ENCODE data around the gene FAM149A. TPM values are rescaled to one million over a fixed set of nuclear protein-coding genes. Genes with fewer than 3 reads are reported as not detected.

FAM149A gene
- total RNA-seq, 4 donors from 2014 or later, result 7.8 to 20.1 (median 13.8) TPM

- TF ChIP-seq POLR2A (IDR thresholded peaks at IDR 0.05) (no peak), EP300 (IDR thresholded peaks at IDR 0.05) (no peak)
- TF ChIP-seq, protein P1, sequence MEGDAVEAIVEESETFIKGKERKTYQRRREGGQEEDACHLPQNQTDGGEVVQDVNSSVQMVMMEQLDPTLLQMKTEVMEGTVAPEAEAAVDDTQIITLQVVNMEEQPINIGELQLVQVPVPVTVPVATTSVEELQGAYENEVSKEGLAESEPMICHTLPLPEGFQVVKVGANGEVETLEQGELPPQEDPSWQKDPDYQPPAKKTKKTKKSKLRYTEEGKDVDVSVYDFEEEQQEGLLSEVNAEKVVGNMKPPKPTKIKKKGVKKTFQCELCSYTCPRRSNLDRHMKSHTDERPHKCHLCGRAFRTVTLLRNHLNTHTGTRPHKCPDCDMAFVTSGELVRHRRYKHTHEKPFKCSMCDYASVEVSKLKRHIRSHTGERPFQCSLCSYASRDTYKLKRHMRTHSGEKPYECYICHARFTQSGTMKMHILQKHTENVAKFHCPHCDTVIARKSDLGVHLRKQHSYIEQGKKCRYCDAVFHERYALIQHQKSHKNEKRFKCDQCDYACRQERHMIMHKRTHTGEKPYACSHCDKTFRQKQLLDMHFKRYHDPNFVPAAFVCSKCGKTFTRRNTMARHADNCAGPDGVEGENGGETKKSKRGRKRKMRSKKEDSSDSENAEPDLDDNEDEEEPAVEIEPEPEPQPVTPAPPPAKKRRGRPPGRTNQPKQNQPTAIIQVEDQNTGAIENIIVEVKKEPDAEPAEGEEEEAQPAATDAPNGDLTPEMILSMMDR (IDR thresholded peaks at IDR 0.05), result no peak
- 80 to 85% methylated on average over 12 to 16 of the region's 16 CpGs for WGBS, 2 donors
Observed at GRCh38 chr4:186169945-186170802, 65.7 kb downstream of the FAM149A start.

GRCh38 chr4:186170966-186171365 lies 66.5 kb downstream of the FAM149A start:
- Histone ChIP-seq H3K27me3 (no peaks in the 10 kb centered on the region), H3K4me3 (no peak overlapping the region), H3K36me3 (peaks cover 0 to 18% (median 0%) of the 10 kb centered on the region in 3 donors), H3K9me3 (no peaks in the 10 kb centered on the region), H3K4me1 (no peaks in the 10 kb centered on the region), H3K27ac (no peak overlapping the region)
- TF ChIP-seq POLR2A (IDR thresholded peaks at IDR 0.05), result no peak
- no peak for TF ChIP-seq EP300 (IDR thresholded peaks at IDR 0.05)
- TF ChIP-seq, protein P1 (IDR thresholded peaks at IDR 0.05), result no peak
- DNase-seq (ENCODE audit: low spot score in 2 of 2), result no peak
- WGBS, 2 donors, result 89 to 91% methylated on average over 13 of the region's 13 CpGs

More at GRCh38 chr4:186169945-186170802, 65.7 kb downstream of the FAM149A start:
- H3K36me3 ChIP-seq, result peaks cover 0 to 26% (median 0%) of the 10 kb centered on the region in 3 donors
- DNase-seq (ENCODE audit: low spot score in 2 of 2), result no peak
- H3K9me3 ChIP-seq, result no peaks in the 10 kb centered on the region
- H3K4me3 ChIP-seq, result no peak overlapping the region
- H3K27me3 ChIP-seq, result no peaks in the 10 kb centered on the region
- no peaks in the 10 kb centered on the region for H3K4me1 ChIP-seq
- H3K27ac ChIP-seq, result no peak overlapping the region

DNA sequence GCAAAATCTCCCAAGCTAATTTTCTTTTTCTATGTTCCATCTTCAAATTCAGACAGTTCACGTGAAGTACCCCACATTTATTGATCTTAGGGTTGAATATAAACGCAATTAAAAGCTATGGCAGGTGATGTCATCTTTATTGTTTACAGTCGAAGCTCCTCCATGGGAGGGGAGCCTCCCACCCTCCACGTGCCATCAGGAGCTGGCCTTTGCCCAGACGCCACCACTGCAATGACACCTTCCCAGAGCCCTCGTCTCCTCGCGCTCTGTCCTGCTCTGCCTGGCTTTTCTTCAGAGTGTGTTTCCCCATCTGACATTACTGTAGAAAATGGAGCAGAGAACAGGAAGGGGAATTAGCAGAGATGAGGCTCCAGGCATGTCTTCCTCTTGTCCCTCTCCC lies 68.0 kb downstream of the FAM149A start:
- WGBS, 2 donors, result 65 to 72% methylated on average over 8 of the region's 8 CpGs
- TF ChIP-seq POLR2A (IDR thresholded peaks at IDR 0.05) (no peak), EP300 (IDR thresholded peaks at IDR 0.05) (no peak)
- TF ChIP-seq, protein P1 (IDR thresholded peaks at IDR 0.05), result no peak
- Histone ChIP-seq H3K4me1 (no peaks in the 10 kb centered on the region), H3K4me3 (no peak overlapping the region), H3K27me3 (no peaks in the 10 kb centered on the region), H3K36me3 (peaks cover 0 to 15% (median 0%) of the 10 kb centered on the region in 3 donors), H3K9me3 (no peaks in the 10 kb centered on the region), H3K27ac (no peak overlapping the region)
- DNase-seq (ENCODE audit: low spot score in 2 of 2), result no peak

DNA sequence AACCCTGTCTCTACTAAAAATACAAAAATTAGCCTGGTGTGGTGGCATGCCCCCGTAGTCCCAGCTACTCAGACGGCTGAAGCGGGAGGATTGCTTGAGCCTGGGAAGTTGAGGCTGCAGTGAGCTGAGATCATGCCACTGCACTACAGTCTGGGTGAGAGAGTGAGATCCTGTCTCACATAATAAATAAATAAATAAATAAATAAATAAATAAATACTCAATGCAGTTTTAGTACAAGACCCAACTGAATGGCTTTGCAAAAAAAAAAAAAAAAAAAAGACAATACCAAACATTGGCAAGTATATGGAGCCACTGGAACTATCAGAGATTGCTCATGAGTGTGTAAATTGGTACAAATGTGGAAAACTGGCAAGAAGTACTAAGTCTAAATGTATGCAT lies 83.6 kb downstream of the FAM149A start:
- no peak overlapping the region for H3K4me3 ChIP-seq
- no peaks in the 10 kb centered on the region for H3K27me3 ChIP-seq
- H3K9me3 ChIP-seq, result no peaks in the 10 kb centered on the region
- no peaks in the 10 kb centered on the region for H3K36me3 ChIP-seq
- no peak for TF ChIP-seq POLR2A (IDR thresholded peaks at IDR 0.05)
- TF ChIP-seq EP300 (IDR thresholded peaks at IDR 0.05), result no peak
- TF ChIP-seq, protein P1 (IDR thresholded peaks at IDR 0.05), result no peak
- DNase-seq (ENCODE audit: low spot score in 2 of 2), result no peak
- H3K4me1 ChIP-seq, result peaks cover 0 to 26% (median 14%) of the 10 kb centered on the region in 4 donors
- 74 to 92% methylated on average over 3 of the region's 3 CpGs for WGBS, 2 donors
- H3K27ac ChIP-seq, result no peak overlapping the region

GRCh38 chr4:186189656-186190055 lies 85.2 kb downstream of the FAM149A start:
- Histone ChIP-seq H3K27ac (peak overlapping the region; percentile 89 to 98 (median 96)), H3K4me3 (no peak overlapping the region), H3K9me3 (no peaks in the 10 kb centered on the region), H3K4me1 (peaks cover 0 to 40% (median 16%) of the 10 kb centered on the region in 4 donors), H3K27me3 (no peaks in the 10 kb centered on the region), H3K36me3 (no peaks in the 10 kb centered on the region)
- DNase-seq (ENCODE audit: low spot score in 2 of 2), result no peak
- TF ChIP-seq EP300 (IDR thresholded peaks at IDR 0.05) (no peak), POLR2A (IDR thresholded peaks at IDR 0.05) (no peak)
- TF ChIP-seq, protein P1 (IDR thresholded peaks at IDR 0.05), result no peak
- 58 to 69% methylated on average over 4 of the region's 4 CpGs for WGBS, 2 donors

Measured in tibial nerve (tissue), 4 donors.